ENCODE data around the gene LRRC75A.
"Not testable (repeated sequence)": the region's sequence is repeated elsewhere in the genome, so short reads cannot be mapped to it uniquely, and the experiment has no call there.

- TF ChIP-seq, protein P1, sequence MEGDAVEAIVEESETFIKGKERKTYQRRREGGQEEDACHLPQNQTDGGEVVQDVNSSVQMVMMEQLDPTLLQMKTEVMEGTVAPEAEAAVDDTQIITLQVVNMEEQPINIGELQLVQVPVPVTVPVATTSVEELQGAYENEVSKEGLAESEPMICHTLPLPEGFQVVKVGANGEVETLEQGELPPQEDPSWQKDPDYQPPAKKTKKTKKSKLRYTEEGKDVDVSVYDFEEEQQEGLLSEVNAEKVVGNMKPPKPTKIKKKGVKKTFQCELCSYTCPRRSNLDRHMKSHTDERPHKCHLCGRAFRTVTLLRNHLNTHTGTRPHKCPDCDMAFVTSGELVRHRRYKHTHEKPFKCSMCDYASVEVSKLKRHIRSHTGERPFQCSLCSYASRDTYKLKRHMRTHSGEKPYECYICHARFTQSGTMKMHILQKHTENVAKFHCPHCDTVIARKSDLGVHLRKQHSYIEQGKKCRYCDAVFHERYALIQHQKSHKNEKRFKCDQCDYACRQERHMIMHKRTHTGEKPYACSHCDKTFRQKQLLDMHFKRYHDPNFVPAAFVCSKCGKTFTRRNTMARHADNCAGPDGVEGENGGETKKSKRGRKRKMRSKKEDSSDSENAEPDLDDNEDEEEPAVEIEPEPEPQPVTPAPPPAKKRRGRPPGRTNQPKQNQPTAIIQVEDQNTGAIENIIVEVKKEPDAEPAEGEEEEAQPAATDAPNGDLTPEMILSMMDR (IDR thresholded peaks at IDR 0.05; ENCODE audit: low read depth, low read length), result not testable (repeated sequence)
- not testable (repeated sequence) for TF ChIP-seq EZH2phosphoT487 (IDR thresholded peaks at IDR 0.05; ENCODE audit: low read depth)
These were observed 33.6 kb upstream of the LRRC75A start for GRCh38 chr17:16525556-16525955.

Measured in OCI-LY3 (cell line).